Urinary bladder (tissue), 4 donors: ENCODE measurements around the gene SLC20A1. TPM values are rescaled to one million over a fixed set of nuclear protein-coding genes. Genes with fewer than 3 reads are reported as not detected.
"Not testable (repeated sequence)": the region's sequence is repeated elsewhere in the genome, so short reads cannot be mapped to it uniquely, and the experiment has no call there.

ENCODE experiments used
- DNase-seq: peaks from one replicate; pipeline ENCODE4 v3.0.0-alpha.2; 2015; ENCODE audit errors: extremely low spot score
- H3K27ac ChIP-seq: one replicate; pipeline ENCODE4 v1.5.1; 2013; ENCODE audit warnings: low read depth, mild to moderate bottlenecking, moderate library complexity
- H3K36me3 ChIP-seq: one replicate; pipeline ENCODE4 v1.6.1; 2013; ENCODE audit warnings: mild to moderate bottlenecking, moderate library complexity; ENCODE audit not compliant: insufficient read depth
- H3K4me1 ChIP-seq: one replicate; pipeline ENCODE4 v1.6.1; 2013; ENCODE audit warnings: mild to moderate bottlenecking, moderate library complexity; ENCODE audit not compliant: insufficient read depth
- H3K4me3 ChIP-seq: one replicate; pipeline ENCODE4 v1.5.1; 2013; ENCODE audit warnings: low read depth, low read length
- WGBS: extraction: QIAGEN DNeasy Blood & Tissue Kit; methylation state at CpG from one replicate; pipeline ENCODE4 v1.1.7; 2013; 5-methylcytosine and 5-hydroxymethylcytosine counted together
- polyA plus RNA-seq: library from polyadenylated mRNA; stranded (reverse); fragments of 200-250 nt; gene quantifications from one replicate; pipeline ENCODE4 v1.2.3, GENCODE V29; 2013
- total RNA-seq: library from RNA; depleted of rRNA; stranded (reverse); fragments of >200 nt; gene quantifications from one replicate; pipeline ENCODE4 v1.2.3, GENCODE V29; 2014
- donor health status: healthy with polysubstance abuse.
- donor health status: healthy.

SLC20A1 gene, protein sequence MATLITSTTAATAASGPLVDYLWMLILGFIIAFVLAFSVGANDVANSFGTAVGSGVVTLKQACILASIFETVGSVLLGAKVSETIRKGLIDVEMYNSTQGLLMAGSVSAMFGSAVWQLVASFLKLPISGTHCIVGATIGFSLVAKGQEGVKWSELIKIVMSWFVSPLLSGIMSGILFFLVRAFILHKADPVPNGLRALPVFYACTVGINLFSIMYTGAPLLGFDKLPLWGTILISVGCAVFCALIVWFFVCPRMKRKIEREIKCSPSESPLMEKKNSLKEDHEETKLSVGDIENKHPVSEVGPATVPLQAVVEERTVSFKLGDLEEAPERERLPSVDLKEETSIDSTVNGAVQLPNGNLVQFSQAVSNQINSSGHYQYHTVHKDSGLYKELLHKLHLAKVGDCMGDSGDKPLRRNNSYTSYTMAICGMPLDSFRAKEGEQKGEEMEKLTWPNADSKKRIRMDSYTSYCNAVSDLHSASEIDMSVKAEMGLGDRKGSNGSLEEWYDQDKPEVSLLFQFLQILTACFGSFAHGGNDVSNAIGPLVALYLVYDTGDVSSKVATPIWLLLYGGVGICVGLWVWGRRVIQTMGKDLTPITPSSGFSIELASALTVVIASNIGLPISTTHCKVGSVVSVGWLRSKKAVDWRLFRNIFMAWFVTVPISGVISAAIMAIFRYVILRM
- total RNA-seq = 59.7 TPM
- polyA plus RNA-seq = 19.6 TPM

DNA sequence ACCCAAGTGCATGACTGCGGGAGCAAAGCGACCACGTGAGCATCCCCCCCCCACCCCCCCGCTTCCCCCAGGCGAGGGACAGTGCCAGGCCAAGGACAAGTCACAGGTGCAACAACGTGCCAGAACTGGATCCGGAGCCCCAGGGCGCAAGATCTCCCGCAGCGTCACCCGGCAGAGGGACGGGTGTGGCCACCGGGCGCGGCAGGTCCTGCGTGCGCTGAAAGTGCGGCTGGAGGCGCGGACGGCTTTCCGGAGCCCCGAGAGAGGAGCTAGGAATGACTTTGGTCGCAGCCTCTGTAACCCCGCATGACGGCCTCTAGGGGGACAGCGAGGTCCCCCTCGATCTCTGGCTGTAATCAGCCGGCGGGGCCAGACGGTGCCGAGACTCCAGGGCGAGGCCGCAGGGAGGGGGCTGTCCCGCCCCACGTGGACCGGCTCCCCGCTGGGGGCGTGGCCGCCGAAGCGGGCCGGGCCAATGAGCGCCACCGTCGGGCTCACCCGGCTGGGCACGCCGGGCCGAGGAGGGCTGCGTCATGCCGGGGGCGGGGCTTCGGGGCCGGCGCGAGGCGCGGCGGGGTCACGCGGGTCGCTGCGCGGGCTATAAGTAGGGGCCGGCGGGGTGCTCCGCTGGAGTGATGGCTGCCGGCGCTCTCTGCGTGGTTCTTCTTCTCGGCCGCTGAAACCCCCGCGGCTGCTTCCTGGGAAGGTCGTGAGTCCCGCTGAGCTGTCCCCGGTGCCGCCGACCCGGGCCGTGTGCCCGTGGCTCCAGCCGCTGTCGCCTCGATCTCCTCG lies at the start of gene SLC20A1:
Gene SLC20A1, plus strand, starts transcription at position 630 of the 792 bp plus-strand sequence. CDS start 890 bp downstream, outside the sequence.
- Histone ChIP-seq H3K27ac (peak within 1 kb of the TSS; percentile 99), H3K36me3 (peaks cover 3% of the 10 kb centered on the region), H3K4me3 (peak within 1 kb of the TSS; percentile 96), H3K4me1 (no peaks in the 10 kb centered on the region)
- WGBS = under 1% methylated on average over 87 of the region's 87 CpGs
- DNase-seq = no peak

DNA sequence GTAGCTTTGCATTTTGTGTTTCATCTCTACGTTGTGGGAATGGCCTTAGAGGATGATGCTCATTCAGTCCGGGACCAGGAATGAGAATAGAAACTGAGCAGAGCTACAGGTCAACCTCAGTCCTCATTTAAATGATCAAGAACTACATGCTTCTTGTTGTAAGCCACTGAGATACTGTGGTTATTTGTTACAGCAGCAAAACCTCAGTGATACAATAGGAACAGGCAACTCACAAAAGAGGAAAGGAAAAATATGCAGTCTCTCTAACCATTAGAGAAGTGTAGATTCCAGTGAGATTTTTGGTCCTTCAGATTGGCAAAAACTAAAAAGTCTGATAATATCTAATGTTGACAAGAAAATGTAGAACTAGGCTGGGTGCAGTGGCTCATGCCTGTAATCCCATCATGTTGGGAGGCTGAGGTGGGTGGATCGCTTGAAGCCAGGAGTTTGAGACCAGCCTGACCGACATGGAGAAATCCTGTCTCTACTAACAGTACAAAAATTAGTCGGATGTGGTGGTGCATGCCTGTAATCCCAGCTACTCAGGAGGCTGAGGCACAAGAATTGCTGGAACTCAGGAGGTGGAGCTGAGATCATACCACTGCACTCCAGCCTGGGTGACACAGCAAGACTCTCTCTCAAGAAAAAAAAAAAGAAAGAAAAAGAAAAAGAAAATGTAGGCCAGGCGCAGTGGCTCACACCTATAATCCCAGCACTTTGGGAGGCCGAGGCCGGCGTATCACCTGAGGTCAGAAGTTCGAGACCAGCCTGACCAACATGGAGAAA lies 48.0 kb upstream of the SLC20A1 start:
- Histone ChIP-seq H3K4me3 (no peak overlapping the region), H3K4me1 (no peaks in the 10 kb centered on the region), H3K27ac (no peak overlapping the region), H3K36me3 (no peaks in the 10 kb centered on the region)
- no peak for DNase-seq
- WGBS = 97% methylated on average over 10 of the region's 10 CpGs

DNA sequence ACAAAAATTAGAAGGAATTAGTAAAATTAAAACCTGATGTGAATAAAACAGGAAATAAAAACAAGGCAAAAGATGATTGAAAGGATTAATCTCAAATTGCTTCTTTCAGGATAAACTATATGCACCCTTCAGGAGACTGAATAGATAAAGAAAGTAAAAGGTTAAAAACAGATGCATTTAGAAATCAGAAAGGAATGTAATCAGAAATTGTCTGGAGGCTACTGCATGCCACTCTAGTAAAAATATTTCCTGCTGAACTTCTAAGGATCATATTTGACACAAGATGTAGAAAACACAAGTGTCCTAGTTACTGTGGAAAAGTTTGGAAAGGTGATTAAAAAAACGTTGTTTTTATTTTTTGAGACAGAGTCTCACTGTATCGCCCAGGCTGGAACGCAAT lies 45.1 kb upstream of the SLC20A1 start:
- 77% methylated on average over 3 of the region's 3 CpGs for WGBS
- Histone ChIP-seq H3K27ac (no peak overlapping the region), H3K4me1 (no peaks in the 10 kb centered on the region), H3K4me3 (no peak overlapping the region), H3K36me3 (no peaks in the 10 kb centered on the region)
- no peak for DNase-seq

DNA sequence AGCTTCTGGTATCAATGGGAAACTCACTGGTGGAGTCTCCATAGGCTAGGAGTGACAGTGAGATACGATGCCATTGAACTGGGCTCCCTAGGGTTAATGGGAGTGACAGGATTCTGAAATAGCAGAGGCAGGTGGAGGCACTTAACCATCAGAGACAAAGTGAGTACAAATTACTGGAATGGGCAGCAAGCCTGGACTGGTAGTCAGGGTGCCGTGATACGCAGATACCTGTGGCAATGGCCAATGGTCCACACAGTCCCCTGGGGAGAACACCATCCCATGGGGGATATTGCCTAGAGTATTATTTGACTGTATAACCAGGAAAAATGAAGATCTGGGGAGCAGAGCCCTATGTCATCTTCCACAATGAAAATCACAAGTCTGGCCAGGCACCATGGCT lies 44.0 kb upstream of the SLC20A1 start:
- 90% methylated on average over 3 of the region's 3 CpGs for WGBS
- H3K4me1 ChIP-seq = no peaks in the 10 kb centered on the region
- DNase-seq = no peak
- no peak overlapping the region for H3K4me3 ChIP-seq
- H3K36me3 ChIP-seq = no peaks in the 10 kb centered on the region
- H3K27ac ChIP-seq = no peak overlapping the region

DNA sequence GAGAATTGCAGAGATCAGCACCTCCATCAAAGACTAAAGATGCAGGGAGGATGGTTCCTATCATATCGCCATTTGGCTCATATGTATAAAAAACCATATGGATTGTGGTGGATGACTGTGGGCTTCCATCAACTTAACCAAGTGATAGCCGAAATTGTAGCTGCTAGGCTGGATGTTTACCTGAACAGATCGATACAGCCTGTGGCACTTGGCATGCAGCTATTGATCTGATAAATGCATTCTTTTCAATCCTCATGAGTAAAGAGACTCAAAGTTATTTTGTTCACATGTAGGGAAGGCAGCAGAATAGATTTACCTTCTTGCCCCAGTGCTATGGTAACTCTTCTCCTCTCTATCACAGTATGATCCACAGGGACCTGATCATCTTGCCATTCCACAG lies 42.8 kb upstream of the SLC20A1 start:
- no peak overlapping the region for H3K27ac ChIP-seq
- no peaks in the 10 kb centered on the region for H3K4me1 ChIP-seq
- DNase-seq = no peak
- H3K4me3 ChIP-seq = no peak overlapping the region
- WGBS = 89% methylated on average over 3 of the region's 3 CpGs
- H3K36me3 ChIP-seq = no peaks in the 10 kb centered on the region

DNA sequence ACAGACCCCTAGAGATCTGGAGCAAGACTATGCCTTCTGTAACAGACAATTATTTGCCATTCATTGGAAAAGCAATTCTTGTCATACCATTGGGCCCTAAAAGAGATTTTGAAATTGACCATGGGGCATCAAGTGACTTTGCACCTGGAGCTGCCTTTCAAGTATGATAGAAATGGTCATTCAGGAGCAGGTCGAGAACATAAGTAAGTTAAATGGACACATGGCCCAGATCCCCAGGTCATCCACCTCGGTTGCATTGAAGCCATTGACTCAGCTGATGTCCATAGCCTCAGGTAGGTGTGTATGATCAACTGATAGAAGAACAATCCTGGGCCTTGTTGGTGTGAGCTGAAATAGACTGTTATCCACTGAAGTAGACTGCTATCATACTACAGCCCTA lies 42.0 kb upstream of the SLC20A1 start:
- WGBS = 81% methylated on average over 2 of the region's 2 CpGs

DNA sequence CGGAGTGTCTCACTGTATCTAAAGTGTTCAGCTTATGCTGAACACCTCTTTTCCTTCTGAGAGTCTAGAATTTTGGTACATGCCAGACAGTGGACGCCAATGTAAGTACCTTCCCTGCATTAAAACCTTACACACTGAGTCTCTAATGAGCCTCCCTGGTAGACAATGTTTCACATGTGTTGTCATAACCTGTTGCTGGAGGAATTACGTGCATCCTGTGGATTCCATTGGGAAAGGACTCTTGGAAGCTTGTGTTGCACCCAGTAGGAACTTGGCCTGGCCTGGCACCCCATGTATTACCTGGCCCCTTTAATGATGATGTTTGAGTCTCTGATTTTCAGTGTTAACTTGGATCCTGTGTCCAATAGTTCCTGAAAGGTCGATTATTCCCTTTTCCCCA lies 40.8 kb upstream of the SLC20A1 start:
- no peaks in the 10 kb centered on the region for H3K4me1 ChIP-seq
- DNase-seq = no peak
- WGBS = 85% methylated on average over 4 of the region's 4 CpGs

More for the DNA sequence above, 42.0 kb upstream of the SLC20A1 start:
- Histone ChIP-seq H3K4me1 (no peaks in the 10 kb centered on the region), H3K27ac (no peak overlapping the region), H3K4me3 (no peak overlapping the region), H3K36me3 (no peaks in the 10 kb centered on the region)
- DNase-seq = no peak

DNA sequence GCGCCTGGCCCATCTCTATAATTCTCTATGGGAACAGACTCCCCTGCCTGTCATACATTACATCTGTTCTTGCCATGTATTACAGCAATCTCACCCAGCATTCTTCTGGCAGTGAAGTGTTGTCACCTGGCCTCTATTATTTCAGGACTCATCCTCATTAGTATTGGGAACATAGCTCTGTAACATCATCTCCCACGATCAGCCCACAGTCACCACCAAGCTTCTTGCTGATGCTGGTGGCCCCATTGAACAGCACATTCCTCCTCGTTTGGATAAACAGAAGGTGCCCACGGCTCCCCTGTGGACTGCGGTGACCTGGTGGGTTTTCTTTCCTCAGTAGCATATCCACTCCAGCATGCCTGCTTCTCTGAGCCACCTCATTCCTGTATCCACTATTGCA lies 39.8 kb upstream of the SLC20A1 start:
- Histone ChIP-seq H3K4me1 (no peaks in the 10 kb centered on the region), H3K27ac (no peak overlapping the region), H3K4me3 (no peak overlapping the region), H3K36me3 (no peaks in the 10 kb centered on the region)
- 81% methylated on average over 5 of the region's 5 CpGs for WGBS
- DNase-seq = no peak

More for the DNA sequence above, 40.8 kb upstream of the SLC20A1 start:
- H3K4me3 ChIP-seq = no peak overlapping the region
- H3K36me3 ChIP-seq = no peaks in the 10 kb centered on the region
- H3K27ac ChIP-seq = no peak overlapping the region

DNA sequence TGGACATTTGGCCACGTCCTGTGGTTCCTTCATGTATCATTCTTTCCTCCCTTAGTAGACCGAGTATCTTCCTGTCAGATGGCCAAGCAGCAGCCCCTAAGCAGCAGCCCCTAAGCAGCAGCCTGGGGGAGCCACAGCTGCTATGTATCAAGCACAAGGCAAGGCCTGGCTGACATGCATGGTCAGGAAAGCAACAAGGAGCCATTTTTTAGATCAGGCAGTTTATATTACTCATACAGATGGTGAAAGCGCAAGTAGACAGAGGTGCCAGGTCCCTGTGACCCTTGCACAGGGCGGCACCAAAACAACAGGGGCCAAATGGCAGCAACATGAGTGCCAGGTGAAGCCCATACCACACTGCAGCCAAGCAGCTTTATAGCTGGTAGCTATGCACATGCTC lies 39.2 kb upstream of the SLC20A1 start:
- no peaks in the 10 kb centered on the region for H3K36me3 ChIP-seq
- 51% methylated on average over 4 of the region's 4 CpGs for WGBS
- no peak overlapping the region for H3K27ac ChIP-seq
- DNase-seq = no peak
- no peaks in the 10 kb centered on the region for H3K4me1 ChIP-seq
- no peak overlapping the region for H3K4me3 ChIP-seq

DNA sequence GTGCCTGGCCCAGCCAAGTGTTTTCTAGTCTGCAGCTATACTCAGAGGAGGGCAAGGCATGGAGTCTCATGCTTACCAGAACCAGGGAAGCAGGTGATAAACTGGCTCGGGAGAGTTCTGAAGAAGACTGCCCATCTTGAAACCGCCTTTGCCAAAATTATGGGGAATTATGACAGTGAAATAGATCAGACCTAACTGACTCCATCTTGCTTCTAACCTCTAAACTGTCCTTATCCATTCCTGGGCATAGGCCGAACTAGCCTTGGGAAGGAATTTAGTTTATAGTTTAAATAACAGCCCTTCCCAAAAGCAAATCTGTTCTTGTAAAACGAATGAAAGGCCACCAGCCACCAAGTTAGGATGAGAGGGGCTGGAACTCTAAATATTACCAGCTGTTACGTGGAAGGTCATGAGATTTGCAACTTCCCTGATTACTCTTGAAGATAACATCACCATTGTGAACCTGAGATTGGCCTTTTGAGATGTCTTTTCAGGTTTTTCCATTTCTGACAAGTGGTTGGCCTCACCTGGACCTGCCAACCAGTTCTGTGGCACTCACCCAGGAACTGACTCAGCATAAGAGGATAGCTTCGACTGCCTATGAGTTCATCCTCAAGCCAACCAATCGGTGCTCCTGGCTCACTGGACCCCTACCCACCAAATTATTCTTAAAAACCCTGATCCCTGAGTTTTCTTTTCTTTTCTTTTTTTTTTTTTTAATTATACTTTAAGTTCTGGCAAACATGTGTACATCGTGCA lies 37.9 kb upstream of the SLC20A1 start:
- H3K4me3 ChIP-seq = no peak overlapping the region
- 83% methylated on average over 8 of the region's 8 CpGs for WGBS
- no peak for DNase-seq

DNA sequence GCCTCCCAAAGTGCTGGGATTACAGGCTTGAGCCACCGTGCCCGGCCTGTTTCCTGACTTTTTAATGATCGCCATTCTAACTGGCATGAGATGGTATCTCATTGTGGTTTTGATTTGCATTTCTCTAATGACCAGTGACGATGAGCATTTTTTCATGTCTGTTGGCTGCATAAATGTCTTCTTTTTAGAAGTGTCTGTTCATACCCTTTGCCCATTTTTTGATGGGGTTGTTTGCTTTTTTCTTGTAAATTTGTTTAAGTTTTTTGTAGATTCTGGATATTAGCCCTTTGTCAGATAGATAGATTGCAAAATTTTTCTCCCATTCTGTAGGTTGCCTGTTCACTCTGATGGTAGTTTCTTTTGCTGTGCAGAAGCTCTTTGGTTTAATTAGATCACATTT lies 36.4 kb upstream of the SLC20A1 start:
- not testable (repeated sequence) for H3K4me3 ChIP-seq, H3K36me3 ChIP-seq, DNase-seq, H3K27ac ChIP-seq, H3K4me1 ChIP-seq
- WGBS = 94% methylated on average over 4 of the region's 4 CpGs

More for the DNA sequence above, 37.9 kb upstream of the SLC20A1 start:
- Histone ChIP-seq H3K27ac (no peak overlapping the region), H3K36me3 (no peaks in the 10 kb centered on the region), H3K4me1 (no peaks in the 10 kb centered on the region)

DNA sequence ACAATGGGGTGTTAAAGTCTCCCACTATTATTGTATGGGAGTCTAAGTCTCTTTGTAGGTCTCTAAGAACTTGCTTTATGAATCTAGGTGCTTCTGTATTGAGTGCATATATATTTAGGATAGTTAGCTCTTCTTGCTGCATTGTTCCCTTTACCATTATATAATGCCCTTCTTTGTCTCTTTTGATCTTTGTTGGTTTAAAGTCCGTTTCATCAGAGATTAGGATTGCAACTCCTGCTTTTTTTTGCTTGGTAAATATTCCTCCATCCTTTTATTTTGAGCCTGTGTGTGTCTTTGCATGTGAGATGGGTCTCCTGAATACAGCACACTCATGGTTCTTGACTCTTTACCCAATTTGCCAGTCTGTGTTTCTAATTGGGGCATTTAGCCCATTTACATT lies 33.5 kb upstream of the SLC20A1 start:
- H3K4me3 ChIP-seq, DNase-seq, H3K4me1 ChIP-seq, H3K27ac ChIP-seq, H3K36me3 ChIP-seq: not testable (repeated sequence)
- 76% methylated on average over 1 of the region's 1 CpG for WGBS
